ENCODE measurements around the gene NID1. TPM values are rescaled to one million over a fixed set of nuclear protein-coding genes. Genes with fewer than 3 reads are reported as not detected.

The NID1 gene
- total RNA-seq, 1 experiment from 2014 or later: 0.32 TPM

DNA sequence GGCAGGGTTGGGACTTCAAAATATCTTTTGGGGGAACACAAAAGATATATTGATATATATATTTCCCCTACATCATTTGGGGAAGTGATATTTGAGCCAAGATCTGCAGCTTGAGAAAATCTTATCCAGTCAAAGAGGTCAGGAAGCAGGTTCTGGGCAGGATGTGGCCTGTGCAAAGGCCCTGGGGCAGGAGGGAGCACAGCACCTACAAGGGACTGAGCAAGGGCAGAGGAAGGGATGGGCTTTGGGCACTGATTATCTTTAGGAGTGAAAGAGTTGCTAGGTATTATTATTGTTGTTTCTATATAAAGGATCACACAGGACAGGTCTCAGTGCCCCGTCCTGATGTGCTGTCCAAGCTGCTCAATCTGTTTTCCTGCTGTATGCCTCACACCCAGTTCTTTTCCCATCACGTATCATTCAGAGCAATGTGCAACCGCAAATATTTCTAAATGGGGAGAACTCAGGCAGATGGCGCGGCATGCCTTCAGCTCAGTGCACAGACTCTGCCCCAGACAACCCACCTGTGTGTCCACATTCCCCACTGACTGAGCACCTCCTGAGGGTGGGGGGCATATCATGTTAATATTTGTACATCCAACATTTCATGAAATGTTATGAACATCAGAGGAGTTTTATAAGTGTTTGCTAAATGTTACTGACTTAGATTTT is 49.3 kb upstream of the NID1 start:
- H3K9ac ChIP-seq (ENCODE audit: low read length): no peak overlapping the region
- no peak overlapping the region for H3K27ac ChIP-seq (ENCODE audit: low read depth, low read length)
- no peak overlapping the region for H3K4me3 ChIP-seq (replicated peaks in 1 of 2; ENCODE audit: low read depth in 1 of 2, low read length in 2 of 2)
- TF ChIP-seq SRF (IDR thresholded peaks at IDR 0.05; ENCODE audit: low read depth) (no peak), ELF1 (IDR thresholded peaks at IDR 0.05; ENCODE audit: borderline replicate concordance, low read depth) (no peak), YY1 (IDR thresholded peaks at IDR 0.05; ENCODE audit: extremely low read depth, insufficient replicate concordance, low read depth, low read length) (no peak), EZH2 (IDR thresholded peaks at IDR 0.05) (no peak), EGR1 (IDR thresholded peaks at IDR 0.05; ENCODE audit: low read depth) (no peak), JUND (IDR thresholded peaks at IDR 0.05) (no peak), ZFX (IDR thresholded peaks at IDR 0.05) (no peak), POLR2A (IDR thresholded peaks at IDR 0.05; ENCODE audit: borderline replicate concordance, extremely low read depth, insufficient read depth, insufficient read length) (no peak), RAD21 (IDR thresholded peaks at IDR 0.05; ENCODE audit: low read depth) (no peak), SIN3A (IDR thresholded peaks at IDR 0.05; ENCODE audit: low read depth) (no peak), ZNF274 (IDR thresholded peaks at IDR 0.05; ENCODE audit: low read depth, low read length) (no peak), EZH2phosphoT487 (IDR thresholded peaks at IDR 0.05; ENCODE audit: borderline replicate concordance) (no peak), SP1 (IDR thresholded peaks at IDR 0.05; ENCODE audit: low read depth) (no peak), POLR2AphosphoS5 (IDR thresholded peaks at IDR 0.05; ENCODE audit: low read depth, low read length) (no peak), TCF7L2 (IDR thresholded peaks at IDR 0.05; ENCODE audit: borderline replicate concordance, extremely low read depth, insufficient read depth, insufficient read length) (no peak), FOSL1 (IDR thresholded peaks at IDR 0.05; ENCODE audit: low read depth) (no peak)
- TF ChIP-seq, protein P1, sequence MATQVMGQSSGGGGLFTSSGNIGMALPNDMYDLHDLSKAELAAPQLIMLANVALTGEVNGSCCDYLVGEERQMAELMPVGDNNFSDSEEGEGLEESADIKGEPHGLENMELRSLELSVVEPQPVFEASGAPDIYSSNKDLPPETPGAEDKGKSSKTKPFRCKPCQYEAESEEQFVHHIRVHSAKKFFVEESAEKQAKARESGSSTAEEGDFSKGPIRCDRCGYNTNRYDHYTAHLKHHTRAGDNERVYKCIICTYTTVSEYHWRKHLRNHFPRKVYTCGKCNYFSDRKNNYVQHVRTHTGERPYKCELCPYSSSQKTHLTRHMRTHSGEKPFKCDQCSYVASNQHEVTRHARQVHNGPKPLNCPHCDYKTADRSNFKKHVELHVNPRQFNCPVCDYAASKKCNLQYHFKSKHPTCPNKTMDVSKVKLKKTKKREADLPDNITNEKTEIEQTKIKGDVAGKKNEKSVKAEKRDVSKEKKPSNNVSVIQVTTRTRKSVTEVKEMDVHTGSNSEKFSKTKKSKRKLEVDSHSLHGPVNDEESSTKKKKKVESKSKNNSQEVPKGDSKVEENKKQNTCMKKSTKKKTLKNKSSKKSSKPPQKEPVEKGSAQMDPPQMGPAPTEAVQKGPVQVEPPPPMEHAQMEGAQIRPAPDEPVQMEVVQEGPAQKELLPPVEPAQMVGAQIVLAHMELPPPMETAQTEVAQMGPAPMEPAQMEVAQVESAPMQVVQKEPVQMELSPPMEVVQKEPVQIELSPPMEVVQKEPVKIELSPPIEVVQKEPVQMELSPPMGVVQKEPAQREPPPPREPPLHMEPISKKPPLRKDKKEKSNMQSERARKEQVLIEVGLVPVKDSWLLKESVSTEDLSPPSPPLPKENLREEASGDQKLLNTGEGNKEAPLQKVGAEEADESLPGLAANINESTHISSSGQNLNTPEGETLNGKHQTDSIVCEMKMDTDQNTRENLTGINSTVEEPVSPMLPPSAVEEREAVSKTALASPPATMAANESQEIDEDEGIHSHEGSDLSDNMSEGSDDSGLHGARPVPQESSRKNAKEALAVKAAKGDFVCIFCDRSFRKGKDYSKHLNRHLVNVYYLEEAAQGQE (IDR thresholded peaks at IDR 0.05; ENCODE audit: low read depth): no peak
- TF ChIP-seq, protein P2, sequence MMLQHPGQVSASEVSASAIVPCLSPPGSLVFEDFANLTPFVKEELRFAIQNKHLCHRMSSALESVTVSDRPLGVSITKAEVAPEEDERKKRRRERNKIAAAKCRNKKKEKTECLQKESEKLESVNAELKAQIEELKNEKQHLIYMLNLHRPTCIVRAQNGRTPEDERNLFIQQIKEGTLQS (IDR thresholded peaks at IDR 0.05): no peak
- TF ChIP-seq, protein P3, sequence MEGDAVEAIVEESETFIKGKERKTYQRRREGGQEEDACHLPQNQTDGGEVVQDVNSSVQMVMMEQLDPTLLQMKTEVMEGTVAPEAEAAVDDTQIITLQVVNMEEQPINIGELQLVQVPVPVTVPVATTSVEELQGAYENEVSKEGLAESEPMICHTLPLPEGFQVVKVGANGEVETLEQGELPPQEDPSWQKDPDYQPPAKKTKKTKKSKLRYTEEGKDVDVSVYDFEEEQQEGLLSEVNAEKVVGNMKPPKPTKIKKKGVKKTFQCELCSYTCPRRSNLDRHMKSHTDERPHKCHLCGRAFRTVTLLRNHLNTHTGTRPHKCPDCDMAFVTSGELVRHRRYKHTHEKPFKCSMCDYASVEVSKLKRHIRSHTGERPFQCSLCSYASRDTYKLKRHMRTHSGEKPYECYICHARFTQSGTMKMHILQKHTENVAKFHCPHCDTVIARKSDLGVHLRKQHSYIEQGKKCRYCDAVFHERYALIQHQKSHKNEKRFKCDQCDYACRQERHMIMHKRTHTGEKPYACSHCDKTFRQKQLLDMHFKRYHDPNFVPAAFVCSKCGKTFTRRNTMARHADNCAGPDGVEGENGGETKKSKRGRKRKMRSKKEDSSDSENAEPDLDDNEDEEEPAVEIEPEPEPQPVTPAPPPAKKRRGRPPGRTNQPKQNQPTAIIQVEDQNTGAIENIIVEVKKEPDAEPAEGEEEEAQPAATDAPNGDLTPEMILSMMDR (IDR thresholded peaks at IDR 0.05 in 2 of 3, conservative IDR thresholded peaks at IDR 0.05 in 1 of 3; ENCODE audit: borderline replicate concordance in 1 of 3, insufficient read depth in 1 of 3, low read depth in 2 of 3, low read length in 2 of 3): no peak
- TF ChIP-seq, protein P4, sequence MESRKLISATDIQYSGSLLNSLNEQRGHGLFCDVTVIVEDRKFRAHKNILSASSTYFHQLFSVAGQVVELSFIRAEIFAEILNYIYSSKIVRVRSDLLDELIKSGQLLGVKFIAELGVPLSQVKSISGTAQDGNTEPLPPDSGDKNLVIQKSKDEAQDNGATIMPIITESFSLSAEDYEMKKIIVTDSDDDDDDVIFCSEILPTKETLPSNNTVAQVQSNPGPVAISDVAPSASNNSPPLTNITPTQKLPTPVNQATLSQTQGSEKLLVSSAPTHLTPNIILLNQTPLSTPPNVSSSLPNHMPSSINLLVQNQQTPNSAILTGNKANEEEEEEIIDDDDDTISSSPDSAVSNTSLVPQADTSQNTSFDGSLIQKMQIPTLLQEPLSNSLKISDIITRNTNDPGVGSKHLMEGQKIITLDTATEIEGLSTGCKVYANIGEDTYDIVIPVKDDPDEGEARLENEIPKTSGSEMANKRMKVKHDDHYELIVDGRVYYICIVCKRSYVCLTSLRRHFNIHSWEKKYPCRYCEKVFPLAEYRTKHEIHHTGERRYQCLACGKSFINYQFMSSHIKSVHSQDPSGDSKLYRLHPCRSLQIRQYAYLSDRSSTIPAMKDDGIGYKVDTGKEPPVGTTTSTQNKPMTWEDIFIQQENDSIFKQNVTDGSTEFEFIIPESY (IDR thresholded peaks at IDR 0.05; ENCODE audit: extremely low read depth, insufficient replicate concordance, low read length): no peak
- ChIA-PET CTCF (no interaction called here), POLR2A (no interaction called here), RAD21 (ENCODE audit: low non-redundant PET in 1 of 2, low total read pairs in 2 of 2, uncharacterized antibody in 2 of 2, unreplicated experiment in 2 of 2) (no interaction called here)
- no peaks in the 10 kb centered on the region for H3K27me3 ChIP-seq (ENCODE audit: insufficient read depth, low read length)
- ATAC-seq: no peak
- no peak overlapping the region for H3K4me2 ChIP-seq (ENCODE audit: low read length)
- intact Hi-C loops (cut with micrococcal nuclease): no loop called here
- no peaks in the 10 kb centered on the region for H3K9me3 ChIP-seq (ENCODE audit: control insufficient read depth in 1 of 2, insufficient read depth in 1 of 2, low read depth in 1 of 2, low read length in 2 of 2)
- H3K36me3 ChIP-seq (ENCODE audit: control insufficient read depth in 1 of 2, insufficient read depth in 2 of 2, low read length in 2 of 2): no peaks in the 10 kb centered on the region
- no peaks in the 10 kb centered on the region for H3K9me2 ChIP-seq (ENCODE audit: insufficient read depth)
- DNase-seq (ENCODE audit: low read depth, low spot score): no peak
- H3K4me1 ChIP-seq (ENCODE audit: control insufficient read depth in 1 of 2, insufficient read depth in 2 of 2, low read length in 2 of 2): peaks cover 0 to under 1% of the 10 kb centered on the region in 2 experiments; a peak in 1 of 4 replicates
- H2AFZ ChIP-seq (ENCODE audit: low read depth, low read length, poor library complexity, severe bottlenecking): no peak overlapping the region
- no TSS peak for BruUV-seq (replicated peaks)
- H3K79me2 ChIP-seq (ENCODE audit: insufficient read depth, low read length): no peaks in the 10 kb centered on the region
- no peaks in the 10 kb centered on the region for H4K20me1 ChIP-seq (ENCODE audit: insufficient read depth)

Data from HCT116 (cell line).